T-helper 1 cell (primary cell): ENCODE measurements around the gene GUCY1A1.

Experiments
- DNase-seq, 5 donors: peaks; one replicate each; pipeline ENCODE4 v3.0.0-alpha.2; 2012 to 2020

The GUCY1A1 gene

DNA sequence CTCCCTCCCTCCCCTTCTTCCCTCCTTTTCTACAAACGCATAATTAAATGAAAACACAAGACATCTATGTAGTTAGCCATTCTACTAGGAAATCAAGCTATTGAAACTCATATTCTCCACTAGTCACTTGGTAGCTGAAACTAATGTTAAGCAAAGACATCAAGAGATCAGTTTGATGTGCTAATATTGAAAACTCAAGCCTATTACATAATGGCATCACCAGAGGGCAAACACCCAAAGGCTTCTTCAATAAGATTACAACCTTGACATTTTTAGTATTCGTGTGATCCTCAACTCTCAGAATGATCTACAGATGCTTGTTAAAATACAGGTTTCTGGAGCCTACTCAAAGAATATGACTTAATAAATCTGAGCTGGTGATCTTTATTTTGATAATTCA lies 6.2 kb upstream of the GUCY1A1 start:
- no peak for DNase-seq

DNA sequence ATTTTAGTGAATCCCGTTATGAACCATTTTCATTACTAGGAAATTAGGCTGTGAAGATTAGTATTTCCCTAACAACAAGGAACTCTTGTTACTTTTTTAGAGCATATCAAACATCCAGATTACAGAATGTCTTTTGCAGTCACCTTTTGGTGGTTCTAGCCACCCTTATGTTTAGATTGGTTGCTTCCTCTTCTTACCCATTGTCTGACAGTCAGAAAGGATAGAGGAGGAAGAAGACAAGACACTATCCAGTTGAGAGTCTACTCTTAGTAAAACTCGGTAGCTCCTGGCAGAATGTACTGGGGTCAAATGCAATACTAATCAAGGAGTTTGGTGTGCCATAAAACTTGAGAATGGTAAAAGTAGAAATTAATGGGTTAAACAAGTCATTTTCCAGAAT lies 1.6 kb upstream of the GUCY1A1 start:
- DNase-seq: no peak

DNA sequence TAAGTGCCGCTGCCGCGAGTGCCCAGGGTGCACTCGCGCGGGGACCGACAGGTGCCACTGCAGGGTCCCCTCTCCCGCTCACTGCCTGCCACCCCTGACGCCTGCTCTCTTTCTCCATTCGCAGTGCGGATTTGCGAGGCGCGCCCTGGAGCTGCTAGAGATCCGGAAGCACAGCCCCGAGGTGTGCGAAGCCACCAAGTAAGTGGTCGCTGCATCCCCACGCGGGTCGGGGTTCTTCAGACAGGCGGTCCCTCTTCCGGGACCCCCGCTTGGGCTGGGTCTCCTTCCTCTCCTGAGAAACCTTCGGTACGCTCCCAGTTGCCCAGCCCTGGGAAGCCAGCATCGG lies 547 bp downstream of the GUCY1A1 start:
- peak in 1 of 5 donors; percentile 14 for DNase-seq

DNA sequence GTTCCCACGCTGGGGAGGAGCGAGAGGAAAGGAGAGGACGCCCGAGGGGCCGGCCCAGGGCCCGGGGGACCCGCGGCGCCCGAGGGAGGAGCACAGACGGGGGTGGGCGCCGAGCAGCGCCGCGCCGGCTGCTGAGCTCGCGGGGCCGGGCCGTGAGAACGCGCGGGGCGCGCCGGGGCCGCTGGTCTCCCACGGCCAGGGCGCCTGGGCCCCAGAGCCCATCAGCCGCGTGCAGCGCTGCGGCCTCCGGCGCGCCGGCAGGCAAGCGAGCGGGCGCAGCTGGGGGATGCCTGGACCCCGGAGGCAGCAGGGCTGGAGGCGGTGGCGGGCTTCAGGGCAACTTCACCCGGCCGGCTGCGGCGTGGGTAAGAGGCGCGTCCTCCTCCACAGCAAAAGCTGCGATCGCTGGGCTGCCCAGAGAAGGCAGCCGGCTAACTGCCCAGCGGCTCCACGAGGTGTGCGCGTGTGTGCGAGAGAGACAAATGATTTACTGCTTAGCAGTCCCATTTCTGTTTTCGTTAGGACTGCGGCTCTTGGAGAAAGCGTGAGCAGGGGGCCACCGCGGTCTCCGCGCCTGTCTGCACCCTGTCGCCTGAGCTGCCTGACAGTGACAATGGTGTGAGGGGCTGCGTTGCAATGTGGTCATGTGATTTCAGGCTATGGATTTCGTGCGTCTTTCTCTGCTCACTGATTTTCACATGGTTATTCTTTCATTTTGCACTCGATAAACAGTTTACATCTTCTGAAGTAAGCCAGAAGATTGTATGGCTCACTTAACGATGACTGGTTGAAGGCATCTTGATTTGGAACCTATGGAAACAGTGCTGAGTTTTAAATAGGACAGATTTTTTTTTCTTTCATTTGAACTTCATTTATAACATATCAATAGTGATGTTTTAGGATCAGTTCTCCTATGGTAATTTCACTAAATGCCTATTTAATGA lies 1.2 kb downstream of the GUCY1A1 start:
- DNase-seq: peak in 1 of 5 donors; percentile 1

DNA sequence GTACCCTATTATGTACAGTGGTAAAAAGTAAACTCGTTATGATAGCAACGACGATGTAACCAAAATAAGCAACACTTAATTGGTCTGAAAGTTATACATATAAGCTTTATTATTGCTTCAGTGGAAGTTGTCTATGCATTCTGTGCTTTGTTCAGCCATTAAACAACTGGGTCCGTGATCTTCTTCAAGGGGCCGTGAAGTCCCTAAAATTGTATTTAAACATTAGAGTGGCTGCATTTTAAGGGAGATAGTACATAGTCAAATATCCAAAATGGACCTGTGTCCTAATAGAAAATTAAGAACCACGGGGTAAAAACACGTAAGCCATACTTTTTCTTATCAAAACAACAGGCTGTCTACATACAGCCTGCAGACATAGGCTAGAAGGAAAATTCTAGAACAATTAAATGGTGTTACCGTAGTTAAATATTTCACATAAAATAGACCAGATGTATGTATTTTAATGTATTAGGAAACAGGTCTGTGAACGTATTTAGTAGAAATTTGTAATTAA lies 2.1 kb downstream of the GUCY1A1 start:
- no peak for DNase-seq

DNA sequence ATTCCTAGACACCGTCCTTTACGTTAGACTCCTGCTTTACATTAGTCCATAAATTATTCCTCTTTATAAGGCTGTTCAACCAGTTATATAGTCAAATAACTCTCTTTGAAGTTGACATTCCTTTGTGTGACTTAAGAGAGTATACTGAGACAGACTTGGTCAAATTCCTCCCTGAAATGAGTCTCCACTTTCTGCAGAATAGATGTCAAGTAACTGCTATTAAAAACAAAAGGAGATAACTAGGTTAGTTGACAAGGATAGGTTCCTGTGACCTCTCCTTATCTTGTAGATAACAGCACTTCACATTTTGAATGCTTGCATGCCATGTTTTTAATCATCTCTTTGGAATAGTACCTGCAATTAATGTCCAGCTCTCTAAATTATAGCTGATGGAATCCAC lies 5.7 kb downstream of the GUCY1A1 start:
- no peak for DNase-seq

DNA sequence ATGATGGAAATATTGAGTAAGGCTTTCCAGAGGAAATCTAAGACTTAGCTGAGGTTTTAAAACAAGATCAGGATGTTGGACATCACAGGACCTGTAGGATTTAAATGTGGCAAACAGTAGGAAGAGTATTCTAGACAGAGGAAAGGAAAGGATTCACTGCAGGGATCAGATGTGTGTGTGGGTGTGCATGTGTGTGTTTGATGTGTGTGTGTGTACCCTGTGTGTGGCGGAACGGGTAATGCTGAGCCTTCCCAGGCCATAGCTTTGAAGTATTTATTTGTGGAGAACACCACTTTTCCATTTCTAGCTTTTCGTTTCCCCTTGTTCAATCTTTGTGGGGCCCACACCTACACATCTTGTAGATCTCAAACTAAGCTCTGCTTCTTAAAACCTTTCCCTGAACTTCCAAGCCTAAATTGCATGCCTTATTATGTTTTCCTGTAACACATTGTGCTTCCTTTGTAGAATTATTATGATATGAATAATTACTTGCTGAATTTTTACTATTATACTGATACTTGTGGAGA lies 6.9 kb downstream of the GUCY1A1 start:
- DNase-seq: no peak

DNA sequence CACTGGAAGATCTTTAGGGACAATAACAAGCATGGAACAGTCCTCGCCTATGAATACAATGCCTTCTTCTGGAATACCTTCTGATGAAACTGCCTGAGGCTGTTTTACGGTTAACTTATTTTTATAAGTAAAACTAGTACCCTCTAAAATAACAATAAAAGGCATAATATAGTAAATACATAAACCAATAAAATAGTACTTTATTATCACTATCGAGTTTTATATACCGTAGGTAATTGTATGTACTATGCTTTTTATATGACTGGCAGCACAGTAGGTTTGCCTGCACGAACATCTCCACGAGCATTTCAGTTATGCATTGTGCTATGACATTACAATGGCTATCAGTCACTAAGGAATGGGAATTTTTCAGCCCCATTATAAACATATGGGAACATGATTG lies 8.0 kb downstream of the GUCY1A1 start:
- no peak for DNase-seq

DNA sequence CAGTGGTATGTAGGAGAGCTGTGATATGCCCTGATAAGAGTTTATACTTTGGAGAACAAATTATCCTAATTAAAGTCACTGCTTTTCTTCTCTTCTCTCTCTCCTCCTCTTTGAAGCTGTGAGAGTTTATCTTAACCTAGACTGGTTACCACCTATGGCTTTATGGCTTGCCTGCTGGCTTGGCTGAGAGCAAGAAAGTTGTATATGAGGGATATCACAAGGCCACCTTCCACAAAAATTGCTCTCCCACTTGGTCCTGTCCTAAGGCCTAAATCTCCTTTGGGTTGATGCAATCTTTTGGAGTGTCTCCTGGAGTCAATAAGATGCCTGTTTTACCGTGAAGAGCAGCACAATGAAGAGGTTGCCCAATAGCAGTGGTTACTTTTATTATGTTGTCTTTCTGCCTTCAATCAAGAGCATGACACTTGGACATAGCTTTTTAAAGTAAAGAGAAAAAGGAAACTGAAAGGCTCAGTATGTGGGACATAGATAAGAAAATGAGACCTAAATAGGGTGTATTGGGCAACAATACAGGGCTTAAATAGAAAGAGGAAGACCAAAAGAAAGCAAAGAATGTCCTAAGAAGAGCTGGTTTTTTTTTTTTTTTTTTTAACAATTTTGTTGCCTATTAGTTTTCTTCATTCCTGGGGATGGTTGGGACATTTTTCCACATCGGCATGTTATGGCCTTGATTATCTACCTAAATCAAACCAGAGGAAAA lies 9.2 kb downstream of the GUCY1A1 start:
- no peak for DNase-seq

DNA sequence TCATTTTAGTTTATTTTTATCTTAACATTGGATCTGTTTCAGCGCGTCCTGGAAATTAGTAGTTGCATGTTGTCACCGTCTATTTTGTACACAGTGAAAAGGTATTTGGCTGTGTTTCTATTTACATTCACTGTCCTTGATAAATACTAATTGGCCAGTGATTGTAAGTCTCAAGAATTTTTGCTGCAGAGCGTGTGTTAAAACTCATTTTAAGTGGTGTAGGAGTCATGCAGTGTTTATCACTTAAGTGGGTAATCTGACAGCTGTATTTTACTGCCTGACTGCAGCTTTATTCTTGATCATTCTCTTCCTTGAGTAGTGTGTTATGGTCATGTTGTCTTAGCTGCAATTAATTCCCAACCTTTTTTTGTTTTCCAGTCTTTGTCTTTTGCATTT lies 9.8 kb downstream of the GUCY1A1 start:
- DNase-seq: no peak

DNA sequence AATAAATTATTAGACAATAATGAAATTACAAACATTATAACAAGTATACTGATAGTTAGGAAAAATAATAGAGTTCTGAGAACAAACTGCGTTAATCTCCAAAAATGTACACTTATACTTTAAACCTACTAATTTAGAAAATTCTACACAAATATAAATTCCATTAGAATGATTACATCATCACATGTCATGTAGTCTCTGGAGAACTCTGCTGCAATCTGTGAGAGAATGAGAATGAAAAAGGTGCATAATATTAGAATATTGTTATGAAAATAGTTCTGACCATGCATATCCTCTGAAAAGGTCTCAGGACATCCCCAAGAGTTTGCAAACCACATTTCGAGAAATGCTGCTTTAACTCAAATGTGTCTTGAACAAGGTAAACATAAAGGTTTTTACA lies 11.4 kb downstream of the GUCY1A1 start:
- DNase-seq: no peak

DNA sequence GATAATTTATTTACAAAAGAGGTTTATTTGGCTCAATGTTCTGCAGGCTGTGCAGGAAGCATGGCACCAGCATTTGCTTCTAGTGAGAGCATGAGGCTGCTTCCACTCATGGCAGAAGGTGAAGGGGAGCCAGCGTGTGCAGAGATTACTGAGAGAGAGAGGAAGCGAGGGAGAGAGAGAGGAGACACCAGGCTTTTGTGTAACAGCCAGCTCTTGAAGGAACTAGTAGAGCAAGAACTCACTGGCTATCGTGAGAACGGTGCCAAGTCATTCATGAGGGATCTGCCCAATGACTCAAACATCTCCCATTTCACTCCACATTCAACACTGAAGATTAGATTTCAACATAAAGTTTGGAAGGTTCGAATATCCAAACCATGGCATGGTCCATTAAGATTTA lies 12.7 kb downstream of the GUCY1A1 start:
- DNase-seq: no peak

DNA sequence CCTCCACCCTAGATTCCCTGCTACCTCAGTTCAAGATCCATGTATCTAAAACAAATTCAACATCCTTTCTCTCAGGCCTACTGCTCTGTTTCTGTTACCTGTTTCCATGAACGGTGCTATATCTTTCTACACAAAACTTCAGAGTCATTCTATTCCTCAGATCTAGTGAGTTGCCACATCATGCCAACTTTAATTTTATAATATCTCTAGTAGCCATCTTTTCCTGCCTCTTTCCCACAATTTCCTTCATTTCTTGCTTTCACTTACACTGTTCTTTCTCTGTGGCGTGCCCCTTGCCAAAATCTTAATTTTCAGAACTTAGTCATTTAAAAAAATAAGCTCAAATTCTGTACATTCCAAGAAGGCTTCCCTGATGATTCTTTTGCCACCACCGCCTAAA lies 15.2 kb downstream of the GUCY1A1 start:
- DNase-seq: no peak

DNA sequence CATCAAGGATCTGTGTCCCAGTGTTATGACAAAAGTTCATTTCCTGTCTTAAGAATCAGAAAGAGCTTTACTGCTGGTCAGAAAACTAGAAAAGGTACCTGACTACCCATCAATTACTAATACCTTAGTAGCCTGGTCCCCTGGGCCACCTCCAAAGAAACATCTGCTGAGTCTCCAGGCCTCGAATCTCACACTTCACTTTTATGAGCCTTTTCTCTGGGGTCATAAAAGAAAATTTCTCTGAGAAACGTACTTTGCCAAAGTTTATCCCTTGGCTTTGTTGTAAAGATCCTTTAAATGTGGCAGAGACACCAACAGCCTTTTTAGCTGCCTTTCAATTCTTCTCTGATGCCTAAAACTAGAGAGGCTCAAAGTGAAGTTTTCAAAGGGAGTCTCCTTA lies 17.8 kb downstream of the GUCY1A1 start:
- DNase-seq: no peak

DNA sequence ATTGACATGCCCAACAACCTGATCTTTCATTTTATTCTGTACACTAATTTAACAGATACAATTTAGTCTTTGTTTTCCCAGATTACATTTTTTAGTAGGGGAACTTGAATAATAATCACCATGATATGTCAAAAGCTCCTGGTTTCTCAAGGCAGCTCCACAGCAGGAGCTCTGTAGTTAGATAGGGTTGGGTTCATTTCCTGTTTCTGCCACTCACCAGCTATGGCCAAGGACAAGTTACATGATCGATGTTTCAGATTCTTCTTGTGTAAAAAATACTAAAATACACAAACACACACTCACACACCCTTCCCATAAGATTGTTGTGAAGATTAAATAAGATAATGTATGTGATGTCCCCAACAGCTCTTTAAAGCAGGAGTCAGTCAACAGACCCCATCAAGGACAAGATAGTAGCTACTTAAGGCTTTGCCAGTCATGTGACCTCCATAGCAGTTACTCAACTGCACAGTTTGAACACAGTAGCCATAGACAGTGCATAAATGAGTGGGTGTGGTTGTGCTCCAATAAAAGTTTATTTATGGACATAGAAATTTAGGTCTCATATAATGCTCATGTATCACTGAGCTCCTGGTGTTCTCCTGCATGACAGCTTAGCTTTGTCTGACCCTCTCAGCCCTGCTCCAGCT lies 18.4 kb downstream of the GUCY1A1 start:
- DNase-seq: no peak

DNA sequence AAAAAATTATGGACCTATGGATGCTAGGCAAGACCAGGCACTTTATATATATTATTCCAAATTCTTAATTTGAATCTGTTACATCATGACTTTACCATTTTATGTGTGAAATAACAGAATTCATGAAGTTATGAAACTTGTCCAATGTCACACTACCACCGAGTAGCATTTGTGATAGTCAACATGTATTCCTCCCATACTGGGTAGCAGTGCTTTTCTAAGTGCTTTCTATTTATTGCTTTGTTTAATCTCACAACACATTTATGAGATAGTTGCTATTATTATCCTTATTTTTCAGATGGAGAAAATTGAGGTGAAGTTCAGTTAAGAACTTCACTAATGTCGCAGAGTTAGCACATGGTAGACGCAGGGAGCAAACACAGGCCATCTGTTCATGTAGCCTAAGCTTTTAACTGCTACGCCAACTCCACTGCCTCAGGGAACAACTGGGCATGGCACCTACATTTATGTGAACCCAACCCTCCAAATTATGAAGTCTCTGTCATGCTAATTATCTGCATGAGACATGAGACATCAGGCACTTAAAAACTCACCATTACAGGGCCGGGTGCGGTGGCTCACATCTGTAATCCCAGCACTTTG lies 20.8 kb downstream of the GUCY1A1 start:
- DNase-seq: no peak

DNA sequence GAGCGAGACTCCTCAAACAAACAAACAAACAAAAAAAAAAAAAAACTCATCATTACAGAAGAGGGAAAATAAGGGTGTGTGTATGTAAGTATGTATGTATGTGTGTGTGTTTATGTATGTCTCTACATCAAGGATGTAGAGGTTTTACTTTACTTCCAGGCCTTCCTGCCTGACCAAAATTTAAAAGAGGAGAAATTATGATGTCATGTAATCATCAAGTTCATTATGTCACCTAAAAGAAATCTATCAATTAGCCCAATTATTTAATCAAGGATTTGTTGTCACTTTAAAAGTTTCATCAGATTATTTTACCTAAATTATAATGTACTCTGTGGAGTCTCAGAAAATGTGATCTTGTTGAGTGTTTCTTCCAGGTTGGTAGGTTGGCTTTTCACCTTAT lies 21.6 kb downstream of the GUCY1A1 start:
- DNase-seq: no peak

DNA sequence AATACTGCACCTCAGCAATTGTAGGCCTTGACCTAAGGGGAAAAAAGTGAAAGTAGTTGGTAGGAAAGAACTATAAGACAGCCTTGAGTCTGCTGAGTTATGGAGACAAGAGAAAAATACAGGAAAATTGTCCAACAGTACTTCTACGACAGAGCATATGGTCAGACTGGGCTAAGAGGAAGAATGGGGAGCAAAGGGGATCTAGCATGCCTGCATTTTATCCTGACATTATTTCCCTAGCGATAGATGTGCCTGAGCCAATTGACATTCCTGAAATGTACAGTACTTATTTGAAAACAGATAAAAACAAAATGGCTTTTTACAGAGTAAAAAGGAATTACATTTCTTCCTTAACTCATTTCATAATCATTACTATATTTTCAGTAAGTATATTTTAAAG lies 22.2 kb downstream of the GUCY1A1 start:
- DNase-seq: no peak

DNA sequence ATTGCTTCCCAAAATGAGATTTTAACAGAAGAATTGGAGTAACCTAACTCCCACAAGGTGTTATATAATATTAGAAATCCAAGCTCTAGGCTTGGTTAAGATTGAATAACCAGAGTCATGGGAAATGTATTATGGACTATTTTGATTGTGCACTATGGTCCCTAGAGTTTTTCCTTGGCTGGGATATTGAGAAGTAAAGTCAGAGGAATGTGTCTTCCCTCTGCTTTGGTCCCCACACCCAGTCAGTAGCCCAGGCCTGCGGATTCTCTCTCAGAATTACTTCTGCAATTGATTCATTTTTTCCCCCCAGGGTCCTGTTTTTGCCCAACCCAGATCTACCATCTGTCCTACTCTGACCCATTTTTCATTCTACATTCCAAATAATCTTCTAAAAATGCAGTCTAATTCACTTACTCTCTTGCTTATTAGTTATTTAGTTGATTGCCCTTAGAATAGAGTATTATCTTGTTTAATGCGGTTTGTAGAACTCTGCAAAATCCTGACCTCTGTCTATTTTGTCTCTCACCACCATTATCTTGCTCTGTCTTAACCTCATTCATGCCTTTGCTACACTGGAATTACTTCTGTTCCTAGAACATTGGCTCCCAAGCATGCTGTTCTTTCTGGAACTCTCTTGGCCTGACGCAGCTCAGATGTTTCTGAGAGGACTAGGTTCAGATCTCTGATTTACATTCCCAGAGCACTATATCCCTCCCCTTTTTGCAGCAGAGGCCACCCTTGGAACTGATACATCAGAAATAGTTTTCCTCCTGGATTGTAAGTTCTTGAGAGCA lies 23.6 kb downstream of the GUCY1A1 start:
- DNase-seq: no peak

DNA sequence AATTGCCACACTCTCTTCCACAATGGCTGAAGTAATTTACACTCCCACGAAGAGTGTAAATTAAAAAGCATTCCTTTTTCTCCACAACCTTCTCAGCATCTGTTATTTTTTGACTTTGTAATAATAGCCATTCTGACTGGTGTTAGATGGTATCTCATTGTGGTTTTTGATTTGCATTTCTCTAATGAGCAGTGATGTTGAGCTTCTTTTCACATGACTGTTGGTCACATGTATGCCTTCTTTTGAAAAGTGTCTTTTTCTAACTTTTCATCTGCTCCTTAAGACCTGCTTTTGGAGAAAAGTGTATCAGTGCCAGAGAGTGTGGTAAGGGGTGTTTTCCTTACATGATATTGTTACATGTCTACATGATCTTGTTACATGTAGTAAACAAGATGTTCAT lies 25.7 kb downstream of the GUCY1A1 start:
- DNase-seq: no peak

DNA sequence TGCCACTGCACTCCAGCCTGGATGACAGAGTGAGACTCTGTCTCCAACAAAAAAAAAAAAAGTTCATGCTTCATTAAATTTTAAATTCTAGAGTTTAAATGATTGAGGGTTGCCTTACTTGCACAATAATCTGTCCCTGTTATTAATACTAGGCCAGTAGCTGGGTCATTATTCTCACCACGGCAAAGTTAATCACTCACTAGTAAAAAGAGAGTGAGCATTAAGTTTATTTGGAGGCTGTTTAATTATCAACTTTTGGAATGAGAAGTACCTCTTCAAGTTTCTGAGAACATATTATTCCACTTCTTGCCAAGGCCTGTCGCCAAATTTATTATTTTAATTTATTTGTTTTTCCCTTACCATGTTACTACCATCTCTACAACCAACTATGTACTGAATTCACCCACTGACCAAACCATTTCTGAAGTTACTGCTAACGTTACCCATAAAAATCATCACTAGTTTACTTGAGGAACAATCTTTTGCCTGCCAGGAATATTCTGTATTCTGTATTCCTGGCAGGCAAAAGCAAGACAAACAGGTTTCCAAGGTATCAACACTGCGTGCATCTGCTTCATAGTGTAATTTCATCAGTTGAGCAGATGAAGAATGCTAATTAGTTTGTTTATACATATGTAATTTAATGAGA lies 26.5 kb downstream of the GUCY1A1 start:
- no peak for DNase-seq
